ENCODE measurements around the gene CDC25A.

Gene CDC25A

DNA sequence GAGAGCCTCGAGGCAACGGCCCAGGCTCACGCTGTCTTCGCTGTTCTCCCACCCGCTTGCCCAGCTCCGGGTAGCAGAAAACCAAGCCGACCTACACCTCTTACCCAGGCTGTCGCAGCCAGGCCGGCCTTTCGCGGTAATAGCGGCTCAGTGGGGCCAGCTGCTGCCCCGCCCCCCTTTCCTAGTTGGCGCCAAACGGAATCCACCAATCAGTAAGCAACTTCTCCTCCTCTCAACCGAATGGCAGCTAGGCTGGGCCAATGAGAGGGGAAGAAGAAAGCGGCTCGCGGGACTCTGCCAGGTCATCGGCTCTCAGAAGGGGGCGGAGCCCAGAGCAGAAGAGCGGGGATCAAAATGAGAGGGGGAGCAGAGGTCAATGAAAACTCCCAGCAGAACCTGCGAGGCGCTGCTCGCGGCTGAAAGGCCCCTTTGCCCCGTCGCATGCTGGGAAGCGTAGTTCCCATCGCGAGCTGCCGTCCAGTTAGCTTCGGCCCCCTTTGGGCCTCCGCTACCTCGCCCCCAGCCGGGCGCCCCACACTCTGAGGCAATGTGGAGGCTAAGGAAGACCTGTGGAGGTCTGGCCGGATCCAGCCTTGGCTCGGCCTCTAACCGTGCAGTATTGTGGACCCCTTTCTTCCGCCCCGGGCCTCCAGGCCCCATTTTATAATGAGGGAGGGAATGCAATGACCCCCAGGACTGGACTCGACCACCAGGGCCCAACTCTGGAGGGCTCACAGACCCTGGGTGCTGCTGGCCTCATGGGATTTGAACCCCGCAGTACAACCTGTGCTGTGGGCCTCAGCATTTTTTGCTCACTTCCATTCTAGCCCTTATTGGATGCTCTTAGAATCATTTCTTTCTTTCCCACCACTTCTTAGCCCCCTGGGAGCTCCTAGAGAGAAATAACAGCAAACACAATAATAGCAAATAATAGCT is at the start of gene CDC25A:
TSS of gene CDC25A (minus strand) at position 152 of the 936 bp plus-strand sequence. CDS start 470 bp downstream, outside the sequence.
- peak within 1 kb of the TSS; percentile 80 for H3K27ac Mint-ChIP-seq
- peaks cover 9% of the 10 kb centered on the region for H3K27me3 Mint-ChIP-seq
- H3K4me3 Mint-ChIP-seq: peak within 1 kb of the TSS; percentile 88
- H3K9me3 Mint-ChIP-seq: no peaks in the 10 kb centered on the region
- peaks cover 8% of the 10 kb centered on the region for H3K36me3 Mint-ChIP-seq
- H3K4me1 Mint-ChIP-seq: peaks cover 11% of the 10 kb centered on the region

DNA sequence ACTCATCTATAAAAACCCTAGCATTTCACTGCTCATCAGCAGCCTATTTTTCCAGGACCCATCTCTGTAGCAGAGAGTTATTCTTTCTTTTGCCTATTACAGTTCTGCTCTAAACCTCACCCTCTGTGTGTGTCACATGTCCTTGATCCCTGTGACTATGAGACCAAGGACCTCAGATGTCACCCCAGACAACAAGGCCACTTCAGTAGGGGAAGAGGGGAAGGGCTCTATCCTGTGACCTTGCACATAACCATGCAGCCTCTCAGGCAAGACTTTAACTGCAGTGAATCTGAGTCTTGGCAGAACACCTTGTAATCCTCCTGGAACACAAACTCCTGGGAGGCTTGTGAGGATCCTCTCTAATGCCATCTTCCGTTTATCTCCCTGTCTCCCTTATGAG is 48.3 kb upstream of the CDC25A start:
- no peak overlapping the region for H3K4me3 Mint-ChIP-seq
- H3K9me3 Mint-ChIP-seq: no peaks in the 10 kb centered on the region
- H3K27ac Mint-ChIP-seq: no peak overlapping the region
- H3K27me3 Mint-ChIP-seq: peaks cover 3% of the 10 kb centered on the region
- peaks cover 18% of the 10 kb centered on the region for H3K4me1 Mint-ChIP-seq
- H3K36me3 Mint-ChIP-seq: no peaks in the 10 kb centered on the region

DNA sequence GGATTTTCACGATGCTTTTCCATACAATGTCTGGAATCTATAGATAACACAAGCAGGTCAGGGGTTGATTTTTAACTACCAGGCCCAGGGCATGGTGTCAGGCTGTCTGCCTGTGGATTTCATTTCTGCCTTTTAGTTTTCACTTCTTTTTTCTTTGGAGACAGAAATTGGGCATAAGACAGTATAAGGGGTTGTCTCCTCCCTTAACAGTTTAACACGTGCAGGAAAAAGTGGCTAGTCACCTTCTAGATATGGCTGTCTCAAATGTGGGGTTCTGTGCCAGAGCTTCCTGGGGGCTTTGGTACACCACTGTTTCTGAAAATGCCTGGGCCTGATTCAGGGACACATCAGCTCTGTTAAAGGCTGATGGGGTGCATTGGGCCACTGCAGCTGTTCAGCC is 45.3 kb upstream of the CDC25A start:
- Mint-ChIP-seq H3K4me1 (peaks cover 7% of the 10 kb centered on the region), H3K36me3 (no peaks in the 10 kb centered on the region), H3K27me3 (peaks cover 3% of the 10 kb centered on the region), H3K9me3 (no peaks in the 10 kb centered on the region), H3K4me3 (no peak overlapping the region), H3K27ac (no peak overlapping the region)

DNA sequence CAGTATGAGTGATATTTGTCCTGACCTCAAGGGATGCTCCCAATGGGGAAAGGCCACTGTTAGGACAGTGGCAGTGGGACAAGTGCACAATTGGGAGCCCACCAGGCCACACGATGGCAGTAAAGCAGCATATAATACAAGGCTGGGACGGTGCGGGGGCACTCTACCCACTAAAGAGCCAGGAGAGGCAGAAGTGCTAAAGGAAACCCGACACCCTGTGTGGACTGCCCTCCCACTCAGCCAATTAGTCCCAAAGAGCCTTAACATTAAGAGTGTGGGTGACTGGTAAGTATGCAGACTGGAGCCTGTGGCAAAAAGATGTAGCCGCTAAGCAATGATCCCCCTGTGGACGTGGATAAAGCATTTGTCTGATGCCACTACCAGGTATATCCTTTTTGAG is 44.5 kb upstream of the CDC25A start:
- peaks cover 7% of the 10 kb centered on the region for H3K4me1 Mint-ChIP-seq
- H3K4me3 Mint-ChIP-seq: no peak overlapping the region
- no peaks in the 10 kb centered on the region for H3K9me3 Mint-ChIP-seq
- no peaks in the 10 kb centered on the region for H3K36me3 Mint-ChIP-seq
- peaks cover 3% of the 10 kb centered on the region for H3K27me3 Mint-ChIP-seq
- peak overlapping the region; percentile 4 for H3K27ac Mint-ChIP-seq

DNA sequence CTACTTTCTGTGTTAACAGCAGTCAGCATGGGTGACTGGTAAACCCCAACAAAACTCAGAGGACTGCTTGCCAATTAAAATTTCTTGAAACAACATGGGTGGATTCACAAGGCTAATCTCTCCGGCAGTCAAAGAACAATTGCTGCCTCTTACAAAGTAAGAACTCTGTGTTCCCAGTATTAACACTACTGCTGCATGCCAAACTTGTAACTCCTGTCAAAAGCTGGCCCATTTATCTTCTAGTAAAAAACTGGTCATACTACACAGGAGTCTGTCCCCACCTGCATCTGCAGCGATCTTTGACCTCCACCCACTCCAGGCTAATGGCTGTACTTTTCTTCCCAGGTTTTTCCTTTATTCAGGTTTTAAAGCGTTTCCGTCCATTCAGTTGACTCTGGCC is 44.0 kb upstream of the CDC25A start:
- H3K4me3 Mint-ChIP-seq: no peak overlapping the region
- no peaks in the 10 kb centered on the region for H3K9me3 Mint-ChIP-seq
- no peaks in the 10 kb centered on the region for H3K36me3 Mint-ChIP-seq
- peaks cover 3% of the 10 kb centered on the region for H3K27me3 Mint-ChIP-seq
- peak overlapping the region; percentile 4 for H3K27ac Mint-ChIP-seq
- peaks cover 9% of the 10 kb centered on the region for H3K4me1 Mint-ChIP-seq

DNA sequence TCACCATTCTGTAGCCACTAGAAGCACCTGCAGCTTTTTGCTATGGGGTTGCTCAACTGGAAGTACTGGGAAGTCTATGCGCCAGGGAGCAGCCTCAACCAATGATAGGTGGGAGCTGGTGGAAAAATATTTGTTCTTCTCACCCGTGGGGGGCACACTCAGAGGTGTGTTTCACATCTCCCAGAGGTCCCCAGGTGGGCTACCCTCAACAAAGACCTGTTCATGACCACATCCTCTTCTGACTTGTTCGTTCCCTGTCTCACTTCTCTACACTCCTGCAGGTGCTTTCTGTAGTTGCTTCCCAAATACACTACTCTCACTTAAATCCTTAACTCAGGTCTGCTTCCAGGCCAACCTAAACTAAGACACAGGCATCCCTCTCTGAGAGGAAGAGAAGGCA is 38.7 kb upstream of the CDC25A start:
- no peaks in the 10 kb centered on the region for H3K36me3 Mint-ChIP-seq
- no peak overlapping the region for H3K4me3 Mint-ChIP-seq
- peaks cover 5% of the 10 kb centered on the region for H3K4me1 Mint-ChIP-seq
- no peaks in the 10 kb centered on the region for H3K27me3 Mint-ChIP-seq
- H3K27ac Mint-ChIP-seq: no peak overlapping the region
- no peaks in the 10 kb centered on the region for H3K9me3 Mint-ChIP-seq

DNA sequence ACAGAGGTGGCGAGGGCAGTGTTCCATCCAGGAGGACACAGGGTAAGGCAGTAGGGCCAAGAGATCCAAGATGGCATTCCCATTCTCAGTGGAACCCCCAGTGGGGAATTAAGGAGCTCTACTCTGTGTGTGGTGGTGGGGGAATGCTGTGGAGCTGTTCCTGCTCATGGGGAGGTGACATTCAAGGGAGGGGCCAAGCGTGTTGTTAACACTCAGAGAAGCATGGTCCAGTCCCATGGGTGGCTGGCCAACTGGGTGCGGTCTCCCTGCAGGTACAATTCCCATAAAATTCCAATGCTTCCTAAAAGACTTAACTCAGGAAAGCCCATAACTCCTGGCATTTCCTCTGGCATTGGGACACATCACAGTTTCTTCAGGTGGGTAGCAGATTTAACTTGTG is 37.4 kb upstream of the CDC25A start:
- peaks cover 5% of the 10 kb centered on the region for H3K4me1 Mint-ChIP-seq
- no peaks in the 10 kb centered on the region for H3K27me3 Mint-ChIP-seq
- H3K27ac Mint-ChIP-seq: no peak overlapping the region

DNA sequence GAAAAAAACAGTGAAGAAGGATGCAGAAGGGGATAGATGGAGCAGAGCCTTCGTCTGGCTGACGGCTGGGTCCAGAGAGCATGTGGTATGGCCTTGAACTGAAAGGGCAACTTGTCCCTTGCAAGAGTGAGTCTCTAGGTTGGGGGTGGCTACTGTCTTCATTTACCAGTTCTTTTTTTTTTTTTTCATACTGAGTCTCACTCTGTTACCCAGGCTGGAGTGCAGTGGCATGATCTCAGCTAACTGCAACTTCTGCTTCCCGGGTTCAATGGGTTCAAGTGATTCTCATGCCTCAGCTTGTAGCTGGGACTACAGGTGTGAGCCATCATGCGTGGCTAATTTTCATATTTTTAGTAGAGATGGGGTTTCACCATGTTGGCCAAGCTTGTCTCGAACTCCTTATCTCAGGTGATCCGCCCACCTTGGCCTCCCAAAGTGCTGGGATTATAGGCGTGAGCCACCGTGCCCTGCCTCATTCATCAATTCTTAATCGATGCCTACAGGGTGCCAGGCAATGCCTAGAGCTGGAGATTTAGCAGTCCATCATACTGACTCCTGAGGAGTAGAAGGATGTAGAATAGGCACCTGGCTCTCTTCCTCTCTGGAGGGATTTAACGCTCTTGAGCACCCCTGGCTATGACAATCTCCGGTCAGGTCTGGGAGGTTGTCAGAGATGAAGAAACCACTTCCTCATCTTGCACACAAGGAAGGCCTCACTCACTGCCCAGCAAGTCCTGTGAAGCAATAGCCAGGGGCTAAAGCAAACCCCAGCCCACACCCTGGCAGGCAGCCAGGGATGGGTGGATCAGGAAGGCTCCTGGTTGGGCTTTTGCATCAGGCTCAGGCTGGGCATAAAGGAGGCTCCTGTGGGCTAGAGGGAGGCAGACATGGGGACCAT is 34.6 kb upstream of the CDC25A start, which contains the start of gene CAMP:
TSS of gene CAMP (plus strand) at position 880 of the 898 bp plus-strand sequence. CDS start at position 897, 17 bp downstream.
- Mint-ChIP-seq H3K4me1 (peaks cover 5% of the 10 kb centered on the region), H3K36me3 (no peaks in the 10 kb centered on the region), H3K27ac (no peak within 1 kb of the TSS), H3K9me3 (no peaks in the 10 kb centered on the region), H3K4me3 (no peak within 1 kb of the TSS), H3K27me3 (no peaks in the 10 kb centered on the region)

More for the DNA sequence above, 37.4 kb upstream of the CDC25A start:
- H3K36me3 Mint-ChIP-seq: no peaks in the 10 kb centered on the region
- no peaks in the 10 kb centered on the region for H3K9me3 Mint-ChIP-seq
- H3K4me3 Mint-ChIP-seq: no peak overlapping the region

DNA sequence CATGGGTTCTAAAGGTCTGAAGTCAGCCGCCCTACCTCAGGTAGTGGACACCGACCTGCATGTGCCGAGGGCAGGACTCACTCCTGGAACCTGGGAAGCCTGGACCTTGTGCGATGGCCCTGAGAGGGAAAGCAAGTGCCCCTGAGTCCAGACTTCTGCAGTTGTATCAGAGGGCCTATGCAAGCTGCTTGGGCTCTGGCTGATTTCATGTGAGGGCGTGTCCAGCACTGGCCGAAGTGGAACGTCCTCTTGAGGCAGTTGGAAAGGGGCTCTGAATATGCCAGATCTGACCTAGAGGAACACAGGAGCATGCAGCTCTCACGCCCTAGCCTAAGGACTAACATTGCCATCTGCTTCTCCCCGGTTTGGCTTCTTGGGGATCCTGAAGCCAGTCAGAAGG is 32.5 kb upstream of the CDC25A start:
- no peak overlapping the region for H3K27ac Mint-ChIP-seq
- H3K4me1 Mint-ChIP-seq: no peaks in the 10 kb centered on the region
- no peak overlapping the region for H3K4me3 Mint-ChIP-seq
- H3K27me3 Mint-ChIP-seq: peaks cover 1% of the 10 kb centered on the region
- H3K36me3 Mint-ChIP-seq: no peaks in the 10 kb centered on the region
- H3K9me3 Mint-ChIP-seq: no peaks in the 10 kb centered on the region

DNA sequence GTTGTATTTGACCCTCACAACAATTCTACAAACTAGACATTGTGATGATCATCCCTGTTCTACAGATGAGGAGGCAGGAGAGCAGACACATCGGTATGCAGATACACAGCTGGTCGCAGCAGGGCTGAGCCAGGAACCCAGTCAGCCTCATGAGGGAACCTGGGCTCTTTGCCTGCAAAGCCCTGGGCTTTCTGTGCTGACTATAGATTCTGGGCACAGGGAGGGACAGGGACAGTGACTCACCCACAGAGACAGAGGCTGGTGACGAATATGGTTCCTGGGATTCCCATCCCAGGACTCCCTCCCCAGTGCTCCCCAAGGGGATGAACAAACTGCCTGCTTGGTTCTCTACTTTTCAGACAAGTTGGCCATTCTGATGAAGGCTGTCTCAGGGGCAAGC is 31.3 kb upstream of the CDC25A start:
- Mint-ChIP-seq H3K27me3 (peaks cover 1% of the 10 kb centered on the region), H3K4me3 (no peak overlapping the region), H3K36me3 (no peaks in the 10 kb centered on the region), H3K9me3 (no peaks in the 10 kb centered on the region), H3K4me1 (no peaks in the 10 kb centered on the region), H3K27ac (no peak overlapping the region)

DNA sequence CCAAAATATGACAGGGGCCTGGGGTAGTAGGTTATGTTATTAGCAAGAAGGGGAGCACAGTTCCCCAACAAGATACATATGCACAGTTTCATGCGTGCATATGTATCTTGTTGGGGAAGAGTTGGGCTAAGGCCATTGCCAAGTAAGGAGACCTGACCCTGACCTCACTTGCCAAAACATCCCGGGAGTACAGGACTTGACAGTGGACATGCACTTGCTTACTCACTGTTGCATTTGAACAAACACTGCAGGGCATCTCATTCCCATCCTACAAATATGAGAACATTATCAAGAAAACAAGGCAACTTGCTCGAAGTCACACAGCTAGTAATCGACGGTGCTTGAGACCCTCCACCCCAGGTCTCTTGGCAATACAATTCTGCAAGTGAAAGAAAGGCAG is 30.3 kb upstream of the CDC25A start:
- peaks cover 1% of the 10 kb centered on the region for H3K27me3 Mint-ChIP-seq
- H3K4me3 Mint-ChIP-seq: no peak overlapping the region
- H3K36me3 Mint-ChIP-seq: no peaks in the 10 kb centered on the region
- H3K27ac Mint-ChIP-seq: no peak overlapping the region
- no peaks in the 10 kb centered on the region for H3K4me1 Mint-ChIP-seq
- no peaks in the 10 kb centered on the region for H3K9me3 Mint-ChIP-seq

DNA sequence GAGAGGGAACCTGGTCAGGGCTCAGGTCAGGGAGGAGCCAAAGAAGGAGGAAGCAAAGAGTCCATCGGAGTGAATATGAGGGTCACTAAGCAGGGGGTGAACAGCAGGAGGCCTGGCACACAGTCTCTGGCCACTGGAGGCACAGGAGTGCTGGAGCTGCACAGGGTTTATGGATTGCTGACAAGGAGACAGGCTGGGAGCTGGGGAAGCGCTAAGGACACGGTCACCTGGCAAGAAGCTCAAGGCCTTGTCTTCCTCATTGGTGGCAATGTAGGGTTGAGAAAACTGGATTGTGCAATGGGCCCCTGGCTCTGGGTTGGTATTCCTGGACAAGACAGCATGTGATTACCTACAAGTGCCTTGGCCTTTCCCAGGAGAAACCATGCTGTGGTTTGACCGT is 29.2 kb upstream of the CDC25A start:
- no peaks in the 10 kb centered on the region for H3K9me3 Mint-ChIP-seq
- no peak overlapping the region for H3K4me3 Mint-ChIP-seq
- peaks cover 1% of the 10 kb centered on the region for H3K27me3 Mint-ChIP-seq
- peak overlapping the region; percentile 62 for H3K27ac Mint-ChIP-seq
- no peaks in the 10 kb centered on the region for H3K4me1 Mint-ChIP-seq
- no peaks in the 10 kb centered on the region for H3K36me3 Mint-ChIP-seq

DNA sequence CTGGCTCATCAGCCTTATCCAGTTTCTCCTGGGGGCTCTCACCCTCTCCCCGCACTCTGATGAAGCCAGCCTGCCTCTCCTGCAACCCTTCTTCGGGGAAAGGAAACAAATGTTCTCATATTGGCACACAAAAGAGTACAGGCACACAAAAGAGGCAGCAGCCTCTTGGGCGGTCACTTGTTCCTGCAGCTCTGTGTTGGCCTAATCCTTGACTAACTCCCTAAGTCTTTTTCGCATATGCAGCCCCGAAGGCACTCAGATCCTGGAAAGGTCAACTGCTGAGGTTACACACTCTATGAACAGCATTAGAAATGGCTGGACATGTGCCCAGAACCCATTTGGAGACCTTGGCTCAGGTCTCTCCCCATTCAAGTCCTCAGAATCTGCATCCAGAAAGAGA is 27.7 kb upstream of the CDC25A start:
- H3K27ac Mint-ChIP-seq: no peak overlapping the region
- no peaks in the 10 kb centered on the region for H3K36me3 Mint-ChIP-seq
- H3K9me3 Mint-ChIP-seq: no peaks in the 10 kb centered on the region
- H3K4me3 Mint-ChIP-seq: no peak overlapping the region
- H3K27me3 Mint-ChIP-seq: peaks cover 1% of the 10 kb centered on the region
- H3K4me1 Mint-ChIP-seq: no peaks in the 10 kb centered on the region

DNA sequence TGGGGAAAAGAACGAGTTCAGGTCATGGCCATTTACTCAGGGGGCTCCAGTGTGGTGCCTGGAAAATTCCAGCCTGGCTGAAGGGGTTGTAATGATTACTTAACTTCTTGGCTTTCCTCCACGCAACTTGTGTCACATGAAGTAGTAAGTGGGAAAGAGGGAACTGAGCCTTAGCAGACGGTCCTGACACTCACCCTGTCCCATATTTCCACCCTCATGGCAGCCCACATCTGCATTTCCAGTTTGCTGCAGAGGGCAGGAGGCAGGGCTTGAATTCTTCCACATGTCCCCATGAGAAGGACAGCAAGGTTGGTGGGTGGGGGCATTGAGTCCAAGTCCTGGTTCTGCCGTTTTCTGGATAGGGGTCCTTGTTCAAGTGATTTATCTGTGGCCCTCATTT is 27.2 kb upstream of the CDC25A start:
- Mint-ChIP-seq H3K4me3 (no peak overlapping the region), H3K36me3 (no peaks in the 10 kb centered on the region), H3K9me3 (no peaks in the 10 kb centered on the region), H3K27me3 (peaks cover 1% of the 10 kb centered on the region), H3K27ac (no peak overlapping the region), H3K4me1 (no peaks in the 10 kb centered on the region)

DNA sequence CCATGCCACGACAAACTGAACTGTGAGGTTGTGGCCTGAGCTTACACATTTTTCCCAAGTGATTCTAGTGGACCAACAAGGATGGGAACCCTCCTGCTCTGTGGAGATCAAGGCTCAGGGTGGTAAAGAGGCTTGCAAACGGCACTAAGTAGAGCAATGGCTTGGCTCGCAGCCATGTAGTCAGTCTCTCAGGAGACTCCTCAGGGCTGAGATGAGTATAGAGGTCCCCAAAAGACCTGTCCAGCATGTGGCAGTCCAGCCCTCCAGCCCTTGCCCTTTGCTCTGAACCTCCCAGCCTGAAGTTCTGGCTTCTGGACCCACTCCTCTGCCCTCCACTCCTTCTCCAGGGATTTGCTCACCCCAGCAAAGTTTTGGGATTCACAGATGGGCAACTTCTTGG is 26.8 kb upstream of the CDC25A start:
- H3K27ac Mint-ChIP-seq: no peak overlapping the region
- no peaks in the 10 kb centered on the region for H3K9me3 Mint-ChIP-seq
- H3K4me3 Mint-ChIP-seq: no peak overlapping the region

DNA sequence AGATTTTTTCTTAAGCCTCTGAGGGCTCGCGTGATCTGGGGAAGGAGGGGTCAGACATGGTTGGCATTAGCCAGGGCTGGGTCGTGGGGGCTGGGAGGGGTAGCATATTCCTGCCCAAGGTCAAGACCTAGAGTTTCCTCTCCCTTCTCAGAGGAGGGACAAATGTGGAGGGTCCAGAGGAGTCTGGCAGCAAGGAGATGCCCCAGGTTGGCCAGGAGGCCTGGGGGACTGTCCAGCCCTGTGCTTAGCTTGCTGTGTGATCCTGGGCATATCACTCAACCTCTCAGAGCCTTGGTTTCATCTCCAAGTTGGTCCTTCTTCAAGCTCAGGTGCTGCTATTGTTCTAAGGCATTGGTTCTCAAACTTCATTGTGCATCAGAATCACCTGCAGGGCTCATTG is 26.0 kb upstream of the CDC25A start:
- no peaks in the 10 kb centered on the region for H3K4me1 Mint-ChIP-seq
- no peaks in the 10 kb centered on the region for H3K9me3 Mint-ChIP-seq
- H3K27me3 Mint-ChIP-seq: peaks cover 1% of the 10 kb centered on the region
- H3K36me3 Mint-ChIP-seq: no peaks in the 10 kb centered on the region
- H3K27ac Mint-ChIP-seq: no peak overlapping the region
- H3K4me3 Mint-ChIP-seq: no peak overlapping the region

More for the DNA sequence above, 26.8 kb upstream of the CDC25A start:
- Mint-ChIP-seq H3K27me3 (peaks cover 1% of the 10 kb centered on the region), H3K36me3 (no peaks in the 10 kb centered on the region), H3K4me1 (no peaks in the 10 kb centered on the region)

Data from activated naive CD4-positive, alpha-beta T cell treated with anti-CD3 and anti-CD28 coated beads, Interleukin-2, amount 50 U/mL, for 24 hours (primary cell).